HEK293T (cell line): ENCODE measurements around the gene IRX3.

Source experiments
- BHLHE40 ChIP-seq: fragments of 450-650 bp; IDR thresholded peaks from 2 replicates; pipeline ENCODE4 v1.6.1; 2016; ENCODE audit warnings: mild to moderate bottlenecking, moderate library complexity, borderline replicate concordance
- CTBP1 ChIP-seq: fragments of 450-650 bp; IDR thresholded peaks from 2 replicates; pipeline ENCODE4 v1.6.1; 2016; ENCODE audit warnings: borderline replicate concordance
- FOXA1 ChIP-seq: fragments of 450-650 bp; IDR thresholded peaks from 2 replicates; pipeline ENCODE4 v1.6.1; 2016; ENCODE audit warnings: mild to moderate bottlenecking
- FOXK2 ChIP-seq: fragments of 450-650 bp; IDR thresholded peaks from 2 replicates; pipeline ENCODE4 v1.6.1; 2016; ENCODE audit warnings: mild to moderate bottlenecking
- FOXM1 ChIP-seq: fragments of 450-650 bp; IDR thresholded peaks from 2 replicates; pipeline ENCODE4 v1.6.1; 2017; ENCODE audit warnings: mild to moderate bottlenecking, borderline replicate concordance
- L3MBTL2 ChIP-seq: fragments of 450-650 bp; conservative IDR thresholded peaks from 2 replicates; pipeline ENCODE4 v1.6.1; 2016; ENCODE audit warnings: mild to moderate bottlenecking
- NFRKB ChIP-seq: fragments of 450-650 bp; IDR thresholded peaks from 2 replicates; pipeline ENCODE4 v1.6.1; 2016; ENCODE audit warnings: mild to moderate bottlenecking, moderate library complexity
- SUZ12 ChIP-seq: fragments of 450-650 bp; IDR thresholded peaks from 2 replicates; pipeline ENCODE4 v1.6.1; 2016; ENCODE audit warnings: mild to moderate bottlenecking
- TARDBP ChIP-seq: fragments of 450-650 bp; IDR thresholded peaks from 2 replicates; pipeline ENCODE4 v1.6.1; 2016
- TF ChIP-seq, protein P1 (sequence below): fragments of 450-650 bp; IDR thresholded peaks from 2 replicates; pipeline ENCODE4 v1.6.1; 2016

DNA sequence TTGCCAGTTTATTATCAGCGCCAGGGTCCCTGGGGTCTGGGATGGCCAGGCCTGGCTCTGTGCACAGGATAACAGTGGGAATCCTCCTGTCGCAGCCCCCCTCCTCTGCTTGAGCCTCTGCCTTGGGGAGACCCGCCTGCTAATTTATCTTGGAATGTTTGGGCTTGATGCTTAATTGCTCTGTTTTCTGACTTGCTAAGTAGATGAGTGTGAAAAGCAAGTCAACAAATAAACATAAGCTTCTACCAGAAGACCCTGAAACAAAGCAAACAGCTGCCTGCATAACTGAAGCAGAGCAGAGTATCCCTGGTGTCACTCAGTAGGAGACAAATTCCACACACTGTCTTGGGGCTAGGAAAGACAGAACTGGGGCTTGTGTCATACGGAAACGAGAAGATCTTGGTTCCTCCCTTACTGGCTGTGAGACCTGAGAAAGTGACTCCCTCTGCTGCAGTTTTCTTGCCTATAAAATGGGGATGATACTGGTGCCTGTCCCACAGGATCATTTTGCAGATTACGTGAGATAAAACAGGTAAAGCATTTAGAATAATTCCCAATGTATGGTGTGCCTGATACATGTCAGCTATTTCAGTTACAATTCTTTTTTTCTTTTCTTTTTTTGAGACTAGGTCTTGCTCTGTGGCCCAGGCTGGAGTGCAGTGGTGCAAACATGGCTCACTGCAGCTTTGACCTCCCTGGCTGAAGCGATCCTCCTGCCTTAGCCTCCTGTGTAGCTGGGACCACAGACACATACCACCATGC lies 44.8 kb upstream of the IRX3 start:
- no peak for TF ChIP-seq FOXA1
- TF ChIP-seq, protein P1, sequence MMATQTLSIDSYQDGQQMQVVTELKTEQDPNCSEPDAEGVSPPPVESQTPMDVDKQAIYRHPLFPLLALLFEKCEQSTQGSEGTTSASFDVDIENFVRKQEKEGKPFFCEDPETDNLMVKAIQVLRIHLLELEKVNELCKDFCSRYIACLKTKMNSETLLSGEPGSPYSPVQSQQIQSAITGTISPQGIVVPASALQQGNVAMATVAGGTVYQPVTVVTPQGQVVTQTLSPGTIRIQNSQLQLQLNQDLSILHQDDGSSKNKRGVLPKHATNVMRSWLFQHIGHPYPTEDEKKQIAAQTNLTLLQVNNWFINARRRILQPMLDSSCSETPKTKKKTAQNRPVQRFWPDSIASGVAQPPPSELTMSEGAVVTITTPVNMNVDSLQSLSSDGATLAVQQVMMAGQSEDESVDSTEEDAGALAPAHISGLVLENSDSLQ: no peak
- no peak for TF ChIP-seq NFRKB
- no peak for TF ChIP-seq SUZ12
- TF ChIP-seq CTBP1: no peak
- TF ChIP-seq FOXK2: no peak
- TF ChIP-seq FOXM1: no peak
- no peak for TF ChIP-seq L3MBTL2
- TF ChIP-seq BHLHE40: no peak
- TF ChIP-seq TARDBP: no peak
